ENCODE data around the gene CRYBA2. TPM values are rescaled to one million over a fixed set of nuclear protein-coding genes. Genes with fewer than 3 reads are reported as not detected.
A peak's percentile ranks its signal among the peaks of the same experiment; 100 is the strongest.

The CRYBA2 gene
- total RNA-seq, 4 donors from 2014 or later: 5.6 TPM; not detected in 3

GRCh38 chr2:218992703-218993344 lies 398 bp downstream of the CRYBA2 start:
- Histone ChIP-seq H3K9me3 (no peaks in the 10 kb centered on the region), H3K27ac (no peak overlapping the region), H3K36me3 (no peaks in the 10 kb centered on the region), H3K4me3 (peak overlapping the region in 3 of 4 donors; percentile 11 to 52 (median 27)), H3K4me1 (peaks cover 15 to 28% (median 20%) of the 10 kb centered on the region in 4 donors), H3K27me3 (peaks cover 93% of the 10 kb centered on the region)
- in situ Hi-C loops (cut with MboI; ENCODE audit: low pct_ligation_motif_present in 1 of 4, low pct_unique_long_range_greater_than_20kb in 1 of 4, low sequenced_read_pairs in 3 of 4): no loop called here
- no peak for TF ChIP-seq POLR2AphosphoS5 (IDR thresholded peaks at IDR 0.05)
- TF ChIP-seq EP300 (IDR thresholded peaks at IDR 0.05; ENCODE audit: low read depth): no peak
- no peak for TF ChIP-seq CTCF (IDR thresholded peaks at IDR 0.05)
- TF ChIP-seq POLR2A (IDR thresholded peaks at IDR 0.05): no peak
- WGBS, 2 donors (ENCODE audit: low coverage in 1 of 2): 3% methylated on average over 43 of the region's 44 CpGs; no CpG with 5 or more reads in 1 of the 2 donors
- peak; percentile 11 for DNase-seq
- intact Hi-C loops (cut with DNase I; ENCODE audit: low total_unique reads): no loop called here

- WGBS, 2 donors (ENCODE audit: low coverage in 1 of 2): 11% methylated on average over 7 of the region's 7 CpGs; no CpG with 5 or more reads in 1 of the 2 donors
- in situ Hi-C loops (cut with MboI; ENCODE audit: low pct_ligation_motif_present in 1 of 4, low pct_unique_long_range_greater_than_20kb in 1 of 4, low sequenced_read_pairs in 3 of 4) (no loop called here), intact Hi-C loops (cut with DNase I; ENCODE audit: low total_unique reads) (no loop called here)
- H3K27me3 ChIP-seq: peaks cover 95% of the 10 kb centered on the region
- no peak for DNase-seq
- no peaks in the 10 kb centered on the region for H3K36me3 ChIP-seq
- H3K9me3 ChIP-seq: no peaks in the 10 kb centered on the region
- no peak overlapping the region for H3K27ac ChIP-seq
- no peak for TF ChIP-seq CTCF (IDR thresholded peaks at IDR 0.05)
- no peak for TF ChIP-seq POLR2A (IDR thresholded peaks at IDR 0.05)
- TF ChIP-seq POLR2AphosphoS5 (IDR thresholded peaks at IDR 0.05): no peak
- no peak for TF ChIP-seq EP300 (IDR thresholded peaks at IDR 0.05; ENCODE audit: low read depth)
- H3K4me3 ChIP-seq: no peak overlapping the region
- H3K4me1 ChIP-seq: peaks cover 15 to 28% (median 20%) of the 10 kb centered on the region in 4 donors
Measured at GRCh38 chr2:218992196-218992595, 1.0 kb downstream of the CRYBA2 start.

- TF ChIP-seq EP300 (IDR thresholded peaks at IDR 0.05; ENCODE audit: low read depth) (no peak), POLR2AphosphoS5 (IDR thresholded peaks at IDR 0.05) (no peak), POLR2A (IDR thresholded peaks at IDR 0.05) (no peak), CTCF (IDR thresholded peaks at IDR 0.05) (no peak)
- in situ Hi-C loops (cut with MboI; ENCODE audit: low pct_ligation_motif_present in 1 of 4, low pct_unique_long_range_greater_than_20kb in 1 of 4, low sequenced_read_pairs in 3 of 4): no loop called here
- peaks cover 95% of the 10 kb centered on the region for H3K27me3 ChIP-seq
- DNase-seq: no peak
- intact Hi-C loops (cut with DNase I; ENCODE audit: low total_unique reads): no loop called here
- no peaks in the 10 kb centered on the region for H3K9me3 ChIP-seq
- peaks cover 15 to 27% (median 20%) of the 10 kb centered on the region in 4 donors for H3K4me1 ChIP-seq
- H3K4me3 ChIP-seq: no peak overlapping the region
- WGBS, 2 donors (ENCODE audit: low coverage in 1 of 2): 15% methylated on average over 13 of the region's 13 CpGs; no CpG with 5 or more reads in 1 of the 2 donors
- no peak overlapping the region for H3K27ac ChIP-seq
- H3K36me3 ChIP-seq: no peaks in the 10 kb centered on the region
Measured at GRCh38 chr2:218991674-218992168, 1.5 kb downstream of the CRYBA2 start.

- no peaks in the 10 kb centered on the region for H3K36me3 ChIP-seq
- H3K4me1 ChIP-seq: peaks cover 15 to 19% (median 18%) of the 10 kb centered on the region in 4 donors
- peaks cover 100% of the 10 kb centered on the region for H3K27me3 ChIP-seq
- no peak overlapping the region for H3K4me3 ChIP-seq
- WGBS, 2 donors (ENCODE audit: low coverage in 1 of 2): 20 to 21% methylated on average over 1 to 6 of the region's 6 CpGs
- TF ChIP-seq CTCF (IDR thresholded peaks at IDR 0.05) (no peak), EP300 (IDR thresholded peaks at IDR 0.05; ENCODE audit: low read depth) (no peak), POLR2AphosphoS5 (IDR thresholded peaks at IDR 0.05) (no peak)
- in situ Hi-C loops (cut with MboI; ENCODE audit: low pct_ligation_motif_present in 1 of 4, low pct_unique_long_range_greater_than_20kb in 1 of 4, low sequenced_read_pairs in 3 of 4) (no loop called here), intact Hi-C loops (cut with DNase I; ENCODE audit: low total_unique reads) (no loop called here)
- DNase-seq: no peak
- no peaks in the 10 kb centered on the region for H3K9me3 ChIP-seq
- H3K27ac ChIP-seq: no peak overlapping the region
Measured at GRCh38 chr2:218990612-218991011, 2.6 kb downstream of the CRYBA2 start.
